Esophagus muscularis mucosa (tissue), 4 donors: ENCODE data around the gene MIGA2. TPM values are rescaled to one million over a fixed set of nuclear protein-coding genes. Genes with fewer than 3 reads are reported as not detected.

Experiments
- DNase-seq: peaks from one replicate; pipeline ENCODE4 v3.0.0-alpha.2; 2017; ENCODE audit errors: extremely low spot score
- H3K27ac ChIP-seq, 4 donors: fragments of 200-600 bp; sonication (generic); replicated peaks in 1 of 4; 1 replicate in 3 of 4; 2 replicates in 1 of 4; pipeline ENCODE4 v1.5.1; 2016 to 2019; ENCODE audit warnings: mild to moderate bottlenecking in 1 of 4
- H3K27me3 ChIP-seq, 4 donors: fragments of 200-600 bp; sonication (generic); one replicate each; pipeline versions ENCODE4 v1.5.1 to v1.6.0; 2016 to 2019
- H3K36me3 ChIP-seq, 4 donors: fragments of 200-600 bp; sonication (generic); one replicate each; pipeline ENCODE4 v1.5.1; 2016 to 2019
- H3K4me1 ChIP-seq, 4 donors: fragments of 200-600 bp; sonication (generic); one replicate each; pipeline ENCODE4 v1.5.1; 2016 to 2019
- H3K4me3 ChIP-seq, 4 donors: fragments of 200-600 bp; sonication (generic); 1 replicate in 2 of 4; 2 replicates in 2 of 4; pipeline ENCODE4 v1.5.1; 2016 to 2019; ENCODE audit warnings: mild to moderate bottlenecking in 4 of 4, moderate library complexity in 1 of 4
- H3K9me3 ChIP-seq, 4 donors: fragments of 200-600 bp; sonication (generic); 1 replicate in 3 of 4; 2 replicates in 1 of 4; pipeline ENCODE4 v1.5.1; 2016 to 2019
- EP300 ChIP-seq: sonication (generic); formaldehyde crosslinking; IDR thresholded peaks from one replicate; pipeline ENCODE4 v1.6.1; 2017; ENCODE audit warnings: antibody characterized with exemption
- POLR2A ChIP-seq: fragments of 450-650 bp; IDR thresholded peaks from one replicate; pipeline ENCODE4 v1.6.1; 2017; ENCODE audit warnings: antibody characterized with exemption, moderate library complexity, mild to moderate bottlenecking, low read depth
- POLR2AphosphoS5 ChIP-seq, 2 donors: sonication (generic); formaldehyde crosslinking; IDR thresholded peaks; one replicate each; pipeline ENCODE4 v1.6.1; 2017; ENCODE audit warnings: antibody characterized with exemption in 2 of 2
- WGBS: methylation state at CpG from one replicate; pipeline ENCODE4 v1.1.5; 2018; 5-methylcytosine and 5-hydroxymethylcytosine counted together
- intact Hi-C: fragments of 100-400 bp; cut with DNase I; formaldehyde crosslinking; loops from one replicate; pipeline ENCODE4 v1.15.1; 2023
- total RNA-seq, 4 donors: library from RNA; depleted of rRNA; stranded (reverse); fragments of >200 nt; gene quantifications; one replicate each; pipeline versions ENCODE4 v1.1.0 to v1.2.1, GENCODE V29; 2016
- TF ChIP-seq, protein P1 (sequence below), 3 experiments: fragments of 200-600 bp in 2 of 3; fragments of 450-650 bp in 1 of 3; sonication (generic) in 2 of 3; IDR thresholded peaks; one replicate each; pipeline ENCODE4 v1.5.1; 2017 to 2019; ENCODE audit warnings: antibody characterized with exemption in 3 of 3, mild to moderate bottlenecking in 2 of 3, moderate library complexity in 1 of 3

MIGA2 gene
- total RNA-seq, 4 donors from 2014 or later = 23.9 to 44.2 (median 32.1) TPM

GRCh38 chr9:129007766-129008468, 28.5 kb upstream of the MIGA2 start:
- no peak for TF ChIP-seq POLR2A
- no peak for TF ChIP-seq POLR2AphosphoS5 (IDR thresholded peaks at IDR 0.05)
- TF ChIP-seq, protein P1, sequence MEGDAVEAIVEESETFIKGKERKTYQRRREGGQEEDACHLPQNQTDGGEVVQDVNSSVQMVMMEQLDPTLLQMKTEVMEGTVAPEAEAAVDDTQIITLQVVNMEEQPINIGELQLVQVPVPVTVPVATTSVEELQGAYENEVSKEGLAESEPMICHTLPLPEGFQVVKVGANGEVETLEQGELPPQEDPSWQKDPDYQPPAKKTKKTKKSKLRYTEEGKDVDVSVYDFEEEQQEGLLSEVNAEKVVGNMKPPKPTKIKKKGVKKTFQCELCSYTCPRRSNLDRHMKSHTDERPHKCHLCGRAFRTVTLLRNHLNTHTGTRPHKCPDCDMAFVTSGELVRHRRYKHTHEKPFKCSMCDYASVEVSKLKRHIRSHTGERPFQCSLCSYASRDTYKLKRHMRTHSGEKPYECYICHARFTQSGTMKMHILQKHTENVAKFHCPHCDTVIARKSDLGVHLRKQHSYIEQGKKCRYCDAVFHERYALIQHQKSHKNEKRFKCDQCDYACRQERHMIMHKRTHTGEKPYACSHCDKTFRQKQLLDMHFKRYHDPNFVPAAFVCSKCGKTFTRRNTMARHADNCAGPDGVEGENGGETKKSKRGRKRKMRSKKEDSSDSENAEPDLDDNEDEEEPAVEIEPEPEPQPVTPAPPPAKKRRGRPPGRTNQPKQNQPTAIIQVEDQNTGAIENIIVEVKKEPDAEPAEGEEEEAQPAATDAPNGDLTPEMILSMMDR (IDR thresholded peaks at IDR 0.05) = no peak
- no peak for TF ChIP-seq EP300
- H3K36me3 ChIP-seq = peaks cover 19 to 97% (median 95%) of the 10 kb centered on the region in 4 donors
- 90% methylated on average over 13 of the region's 18 CpGs for WGBS
- peak overlapping the region in 3 of 4 donors; percentile 49 to 65 (median 52) for H3K27ac ChIP-seq
- no peak overlapping the region for H3K4me3 ChIP-seq
- no peaks in the 10 kb centered on the region for H3K27me3 ChIP-seq
- H3K9me3 ChIP-seq = no peaks in the 10 kb centered on the region
- DNase-seq = no peak
- intact Hi-C loops = no loop called here
- H3K4me1 ChIP-seq = peaks cover 13 to 25% (median 22%) of the 10 kb centered on the region in 4 donors

- intact Hi-C loops = no loop called here
- H3K9me3 ChIP-seq = no peaks in the 10 kb centered on the region
- no peak for TF ChIP-seq POLR2A
- TF ChIP-seq, protein P1 (IDR thresholded peaks at IDR 0.05) = no peak
- TF ChIP-seq POLR2AphosphoS5 (IDR thresholded peaks at IDR 0.05) = no peak
- no peak for TF ChIP-seq EP300
- H3K27me3 ChIP-seq = no peaks in the 10 kb centered on the region
- peaks cover 20 to 97% (median 95%) of the 10 kb centered on the region in 4 donors for H3K36me3 ChIP-seq
- DNase-seq = no peak
- H3K27ac ChIP-seq = peak overlapping the region in 1 of 4 donors; percentile 65
- H3K4me1 ChIP-seq = peaks cover 13 to 25% (median 22%) of the 10 kb centered on the region in 4 donors
- 80% methylated on average over 2 of the region's 6 CpGs for WGBS
- no peak overlapping the region for H3K4me3 ChIP-seq
Observed at GRCh38 chr9:129008469-129008965, 27.9 kb upstream of the MIGA2 start.

GRCh38 chr9:129008986-129009583, 27.3 kb upstream of the MIGA2 start:
- H3K36me3 ChIP-seq = peaks cover 26 to 100% (median 97%) of the 10 kb centered on the region in 4 donors
- H3K4me1 ChIP-seq = peaks cover 13 to 25% (median 22%) of the 10 kb centered on the region in 4 donors
- no peak overlapping the region for H3K27ac ChIP-seq
- no peak for DNase-seq
- TF ChIP-seq EP300 (no peak), POLR2A (no peak), POLR2AphosphoS5 (IDR thresholded peaks at IDR 0.05) (no peak)
- TF ChIP-seq, protein P1 (IDR thresholded peaks at IDR 0.05) = no peak
- H3K27me3 ChIP-seq = no peaks in the 10 kb centered on the region
- no peak overlapping the region for H3K4me3 ChIP-seq
- 81% methylated on average over 5 of the region's 13 CpGs for WGBS
- intact Hi-C loops = no loop called here
- H3K9me3 ChIP-seq = no peaks in the 10 kb centered on the region

- H3K9me3 ChIP-seq = no peaks in the 10 kb centered on the region
- no peak overlapping the region for H3K27ac ChIP-seq
- intact Hi-C loops = no loop called here
- H3K4me3 ChIP-seq = no peak overlapping the region
- WGBS = 92% methylated on average over 12 of the region's 17 CpGs
- H3K36me3 ChIP-seq = peaks cover 31 to 100% (median 97%) of the 10 kb centered on the region in 4 donors
- H3K4me1 ChIP-seq = peaks cover 13 to 25% (median 22%) of the 10 kb centered on the region in 4 donors
- TF ChIP-seq EP300 (no peak), POLR2AphosphoS5 (IDR thresholded peaks at IDR 0.05) (no peak)
- DNase-seq = no peak
- H3K27me3 ChIP-seq = no peaks in the 10 kb centered on the region
Observed at GRCh38 chr9:129009584-129010141, 26.8 kb upstream of the MIGA2 start.
